Amniotic epithelial cell (primary cell): ENCODE data around the gene MED7.

Experiments used
- DNase-seq: peaks from one replicate; pipeline ENCODE4 v3.0.0-alpha.2; 2010; ENCODE audit warnings: low read depth

MED7 gene

GRCh38 chr5:157106630-157107461 lies 35.8 kb downstream of the MED7 start:
- no peak for DNase-seq

GRCh38 chr5:157100140-157100679 lies 42.5 kb downstream of the MED7 start:
- no peak for DNase-seq

DNA sequence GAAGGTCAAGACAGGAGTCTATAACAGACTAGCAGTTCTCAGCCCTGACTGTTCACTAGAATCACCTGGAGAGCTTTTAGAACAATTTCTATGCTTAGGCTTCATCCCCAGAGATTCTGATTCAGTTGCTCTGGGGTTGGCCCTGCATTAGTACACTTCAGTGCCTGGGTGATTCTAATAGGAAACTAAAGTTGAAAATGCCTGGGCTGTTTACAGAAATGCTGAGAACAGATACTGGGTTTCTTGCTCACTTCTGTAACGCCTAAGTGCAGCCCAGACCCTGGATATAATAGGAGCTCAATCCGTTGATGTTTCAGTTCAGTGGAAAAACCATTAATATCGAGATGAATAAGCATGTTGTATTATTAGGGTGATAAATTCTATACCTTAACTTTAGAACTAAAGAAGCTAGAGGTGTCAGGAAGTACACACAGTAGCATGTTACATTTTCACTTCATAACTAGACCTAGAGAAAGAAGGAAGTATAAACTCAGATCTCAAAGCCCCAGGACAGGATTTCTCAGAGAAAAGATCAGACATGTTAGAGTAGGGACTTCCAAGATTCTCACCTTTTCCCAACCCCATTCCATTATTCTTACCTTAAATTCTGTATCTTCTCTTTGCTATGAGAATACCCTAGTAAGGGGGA lies 54.2 kb downstream of the MED7 start:
- no peak for DNase-seq
